DOHH2 (cell line): ENCODE results near the gene MORC2.

Experiments
- H3F3A ChIP-seq: fragments of 200-600 bp; sonication (generic), shearing (Covaris generic); 2 replicates; pipeline ENCODE4 v1.6.0; 2016; ENCODE audit warnings: antibody characterized with exemption, mild to moderate bottlenecking; ENCODE audit not compliant: control insufficient read depth, insufficient read depth
- H3K27ac ChIP-seq: fragments of 200-600 bp; sonication (generic); 2 replicates; pipeline ENCODE4 v1.5.1; 2014; ENCODE audit warnings: low read depth, mild to moderate bottlenecking, low read length, moderate library complexity
- H3K27me3 ChIP-seq: fragments of 200-600 bp; sonication (generic); 2 replicates; pipeline ENCODE4 v1.6.1; 2014; ENCODE audit warnings: mild to moderate bottlenecking, low read length, mixed read lengths; ENCODE audit not compliant: control insufficient read depth
- H3K36me3 ChIP-seq: fragments of 200-600 bp; sonication (generic); 2 replicates; pipeline ENCODE4 v1.6.1; 2014; ENCODE audit warnings: mild to moderate bottlenecking, low read length, moderate library complexity, mixed read lengths; ENCODE audit not compliant: control insufficient read depth
- H3K4me1 ChIP-seq: fragments of 200-600 bp; sonication (generic); 2 replicates; pipeline ENCODE4 v1.6.1; 2014; ENCODE audit warnings: mild to moderate bottlenecking, low read length, mixed read lengths; ENCODE audit not compliant: control insufficient read depth
- H3K4me2 ChIP-seq: fragments of 200-600 bp; sonication (generic); 2 replicates; pipeline ENCODE4 v1.6.0; 2014; ENCODE audit warnings: mild to moderate bottlenecking, low read length, moderate library complexity
- H3K4me3 ChIP-seq: fragments of 200-600 bp; sonication (generic); 2 replicates; pipeline ENCODE4 v1.5.1; 2014; ENCODE audit warnings: mild to moderate bottlenecking, low read length, mixed read lengths
- H3K79me2 ChIP-seq: fragments of 200-600 bp; sonication (generic); 2 replicates; pipeline ENCODE4 v1.6.1; 2014; ENCODE audit warnings: mild to moderate bottlenecking, low read length, mixed read lengths; ENCODE audit not compliant: control insufficient read depth
- H3K9me2 ChIP-seq: fragments of 200-600 bp; sonication (generic); replicated peaks from 2 replicates; pipeline ENCODE4 v1.6.1; 2014; ENCODE audit warnings: mild to moderate bottlenecking, low read length, mixed read lengths; ENCODE audit not compliant: control insufficient read depth
- H3K9me3 ChIP-seq: fragments of 200-600 bp; sonication (generic); 2 replicates; pipeline ENCODE4 v1.6.1; 2014; ENCODE audit warnings: antibody characterized with exemption, low read length, mixed read lengths; ENCODE audit not compliant: control insufficient read depth, insufficient read depth
- H4K20me1 ChIP-seq: fragments of 200-600 bp; sonication (generic); 2 replicates; pipeline ENCODE4 v1.6.0; 2014; ENCODE audit warnings: low read depth, mild to moderate bottlenecking, antibody characterized with exemption, low read length, moderate library complexity; ENCODE audit not compliant: control insufficient read depth, insufficient read depth
- CTCF ChIP-seq: fragments of 200-600 bp; sonication (generic); IDR thresholded peaks from one replicate; pipeline ENCODE4 v1.5.1; 2014; ENCODE audit warnings: antibody characterized with exemption, mild to moderate bottlenecking, low read depth, low read length; ENCODE audit not compliant: poor library complexity, severe bottlenecking
- EZH2phosphoT487 ChIP-seq: fragments of 200-600 bp; sonication (generic); IDR thresholded peaks from 2 replicates; pipeline ENCODE4 v1.6.1; 2017; ENCODE audit warnings: borderline replicate concordance, mild to moderate bottlenecking, antibody characterized with exemption, low read length, moderate library complexity, mixed read lengths

MORC2 gene

DNA sequence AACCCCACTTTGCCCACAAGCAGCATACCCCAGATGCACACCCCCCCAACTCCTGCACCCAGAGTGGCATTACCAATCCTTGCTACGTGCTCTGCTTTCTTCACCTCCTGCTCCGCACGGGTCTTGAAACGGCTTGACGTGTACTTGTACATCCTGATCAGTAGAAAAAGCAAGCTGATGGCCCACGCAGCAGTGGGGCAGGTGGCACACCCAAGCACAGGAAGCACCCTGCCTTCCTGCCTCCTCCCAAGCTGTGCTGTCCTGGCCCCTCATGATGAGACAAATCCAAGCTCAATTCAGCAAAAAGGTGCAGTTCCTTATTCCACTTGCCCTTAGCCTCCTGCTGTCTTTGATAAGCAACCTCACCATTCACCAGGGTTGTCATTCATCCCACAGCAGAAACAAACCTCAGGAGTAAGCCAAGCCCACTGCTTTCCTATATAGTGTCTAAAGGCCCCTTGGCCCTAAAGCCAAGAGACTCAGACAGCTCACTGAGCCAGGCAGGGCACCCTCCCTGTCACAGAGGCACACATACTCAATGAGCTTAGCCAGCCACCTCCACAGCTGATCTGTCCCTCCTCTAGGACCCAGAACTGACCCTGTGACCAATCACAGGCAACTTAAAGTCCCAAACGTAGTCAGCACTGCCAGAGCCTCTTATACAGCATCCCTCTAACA is 27.8 kb downstream of the MORC2 start:
- Histone ChIP-seq H3K9me3 (no peaks in the 10 kb centered on the region), H3K4me3 (no peak overlapping the region), H3K79me2 (no peaks in the 10 kb centered on the region), H3K4me1 (no peaks in the 10 kb centered on the region), H3F3A (no peaks in the 10 kb centered on the region), H3K9me2 (no peaks in the 10 kb centered on the region), H3K27ac (no peak overlapping the region), H3K27me3 (no peaks in the 10 kb centered on the region), H3K36me3 (peaks cover 93% of the 10 kb centered on the region), H3K4me2 (no peak overlapping the region), H4K20me1 (no peaks in the 10 kb centered on the region)
- no peak for TF ChIP-seq CTCF

DNA sequence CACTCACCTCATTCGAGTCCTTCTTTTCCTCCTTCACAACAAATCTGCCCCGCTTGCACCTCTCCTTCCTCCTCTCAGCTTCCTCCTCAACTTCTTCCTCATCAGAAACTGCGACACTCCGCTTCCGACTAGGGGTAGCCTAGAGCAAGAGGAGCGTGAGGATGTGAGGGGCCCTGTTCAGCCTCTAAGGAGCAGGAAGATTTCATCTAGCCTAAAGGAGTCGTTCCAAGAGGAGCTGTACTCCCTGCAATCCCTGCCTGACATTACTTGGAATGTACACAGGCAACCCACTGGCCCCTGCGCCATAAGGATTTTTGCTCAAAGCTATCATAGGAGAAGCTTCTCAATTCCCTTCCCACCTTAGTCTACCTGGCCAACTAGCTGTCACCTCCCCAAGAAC is 34.5 kb downstream of the MORC2 start:
- Histone ChIP-seq H4K20me1 (no peaks in the 10 kb centered on the region), H3K27ac (no peak overlapping the region), H3K4me1 (no peaks in the 10 kb centered on the region), H3K4me3 (no peak overlapping the region), H3K27me3 (no peaks in the 10 kb centered on the region), H3F3A (no peaks in the 10 kb centered on the region), H3K9me2 (no peaks in the 10 kb centered on the region), H3K36me3 (peaks cover 87% of the 10 kb centered on the region), H3K79me2 (no peaks in the 10 kb centered on the region), H3K4me2 (no peak overlapping the region), H3K9me3 (no peaks in the 10 kb centered on the region)
- TF ChIP-seq EZH2phosphoT487, result no peak
- no peak for TF ChIP-seq CTCF

DNA sequence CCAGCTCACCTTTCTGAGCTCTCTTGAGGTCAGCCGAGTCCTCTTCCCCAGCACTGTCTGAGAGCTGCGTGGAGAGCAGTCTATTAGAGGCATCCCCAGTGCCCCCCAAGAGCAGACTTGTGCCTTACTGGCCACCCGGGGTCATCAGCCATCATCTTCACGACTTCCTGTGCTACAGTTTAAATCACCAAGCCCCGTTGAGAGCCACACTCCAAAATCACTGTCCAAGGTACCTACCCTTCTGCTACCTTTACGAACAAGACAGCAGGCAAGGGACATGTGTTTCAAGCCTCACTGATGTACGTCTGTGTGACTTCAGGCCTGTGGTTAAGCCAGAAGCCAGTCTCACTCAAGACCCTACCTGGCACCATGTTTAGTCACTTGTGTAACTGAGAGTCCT is 35.1 kb downstream of the MORC2 start:
- no peaks in the 10 kb centered on the region for H3F3A ChIP-seq
- H3K4me1 ChIP-seq, result no peaks in the 10 kb centered on the region
- no peaks in the 10 kb centered on the region for H3K79me2 ChIP-seq
- H4K20me1 ChIP-seq, result no peaks in the 10 kb centered on the region
- H3K27me3 ChIP-seq, result no peaks in the 10 kb centered on the region
- peaks cover 89% of the 10 kb centered on the region for H3K36me3 ChIP-seq
- H3K9me3 ChIP-seq, result no peaks in the 10 kb centered on the region
- H3K4me2 ChIP-seq, result no peak overlapping the region
- H3K27ac ChIP-seq, result no peak overlapping the region
- H3K4me3 ChIP-seq, result no peak overlapping the region
- H3K9me2 ChIP-seq, result no peaks in the 10 kb centered on the region
- TF ChIP-seq CTCF (no peak), EZH2phosphoT487 (no peak)
